HL-60/S4 (cell line): ENCODE measurements around the gene MYL12B.

ENCODE experiments used
- in situ Hi-C: fragments of 300-500 bp; cut with MboI; formaldehyde crosslinking; loops from 2 replicates; pipeline ENCODE4 v1.14.3; 2022; ENCODE audit warnings: low sequenced_read_pairs

The MYL12B gene

GRCh38 chr18:3257627-3258120 lies 4.3 kb upstream of the MYL12B start:
- in situ Hi-C loops = no loop called here

GRCh38 chr18:3260995-3261372 lies 949 bp upstream of the MYL12B start:
- in situ Hi-C loops = no loop called here

GRCh38 chr18:3262234-3263131 lies 550 bp downstream of the MYL12B start:
- in situ Hi-C loops = no loop called here

- in situ Hi-C loops = no loop called here
Measured at GRCh38 chr18:3263132-3263700, 1.3 kb downstream of the MYL12B start.

- in situ Hi-C loops = no loop called here
Measured at GRCh38 chr18:3264362-3264761, 2.4 kb downstream of the MYL12B start.

- in situ Hi-C loops = no loop called here
Measured at GRCh38 chr18:3265564-3266033, 3.7 kb downstream of the MYL12B start.

GRCh38 chr18:3266062-3266608 lies 4.2 kb downstream of the MYL12B start:
- in situ Hi-C loops = no loop called here

GRCh38 chr18:3268306-3268705 lies 6.4 kb downstream of the MYL12B start:
- in situ Hi-C loops = no loop called here

- in situ Hi-C loops = no loop called here
Measured at GRCh38 chr18:3269241-3269913, 7.4 kb downstream of the MYL12B start.

- in situ Hi-C loops = no loop called here
Measured at GRCh38 chr18:3269914-3270299, 8.0 kb downstream of the MYL12B start.

- in situ Hi-C loops = no loop called here
Measured at GRCh38 chr18:3273042-3273441, 11.1 kb downstream of the MYL12B start.

- in situ Hi-C loops = loop anchor here (25.0 kb wide), 2 partner anchors 585 to 785 kb away; no protein-coding TSS in a partner anchor
Measured at GRCh38 chr18:3277643-3278213, 15.8 kb downstream of the MYL12B start.

- in situ Hi-C loops = loop anchor here (5.0 to 25.0 kb wide), 4 partner anchors 315 to 783 kb away; no protein-coding TSS in a partner anchor
Measured at GRCh38 chr18:3279201-3280185, 17.6 kb downstream of the MYL12B start.

- in situ Hi-C loops = loop anchor here (5.0 to 25.0 kb wide), 4 partner anchors 313 to 781 kb away; no protein-coding TSS in a partner anchor
Measured at GRCh38 chr18:3281456-3282400, 19.8 kb downstream of the MYL12B start.

- in situ Hi-C loops = loop anchor here (5.0 to 25.0 kb wide), 4 partner anchors 311 to 779 kb away; no protein-coding TSS in a partner anchor
Measured at GRCh38 chr18:3283253-3283863, 21.4 kb downstream of the MYL12B start.

- in situ Hi-C loops = loop anchor here (5.0 to 25.0 kb wide), 4 partner anchors 311 to 778 kb away; no protein-coding TSS in a partner anchor
Measured at GRCh38 chr18:3283908-3284307, 22.0 kb downstream of the MYL12B start.

GRCh38 chr18:3284501-3284900 lies 22.6 kb downstream of the MYL12B start:
- in situ Hi-C loops = loop anchor here (5.0 to 25.0 kb wide), 4 partner anchors 310 to 778 kb away; no protein-coding TSS in a partner anchor

GRCh38 chr18:3286159-3286558 lies 24.2 kb downstream of the MYL12B start:
- in situ Hi-C loops = loop anchor here (10.0 to 25.0 kb wide), 3 partner anchors 309 to 776 kb away; no protein-coding TSS in a partner anchor
